HEK293 (cell line): ENCODE measurements around the gene PTPRG.

Experiments
- CTCF ChIA-PET: fragments of 350-600 bp; formaldehyde crosslinking; extraction: SDS; loops from one replicate; lab custom pipeline; 2021; ENCODE audit warnings: antibody characterized with exemption; lab: Yijun Ruan, JAX
- POLR2A ChIA-PET: fragments of 300-600 bp; formaldehyde crosslinking; extraction: SDS; loops from one replicate; lab custom pipeline; 2020; ENCODE audit warnings: antibody characterized with exemption, inconsistent platforms; lab: Yijun Ruan, JAX
- H3K27ac ChIP-seq: fragments of 200-500 bp; sonication (Bioruptor generic); 2 replicates; pipeline ENCODE4 v1.5.1; 2014; ENCODE audit warnings: low read depth, low read length, control low read depth, inconsistent platforms; ENCODE audit errors: extremely low read depth
- H3K36me3 ChIP-seq, 2 experiments: fragments of 200-500 bp in 1 of 2; sonication (Bioruptor generic) in 1 of 2; 1 replicate in 1 of 2; 2 replicates in 1 of 2; pipeline ENCODE4 v1.5.1; 2014 to 2017; ENCODE audit warnings: inconsistent platforms in 2 of 2, low read length in 2 of 2; ENCODE audit not compliant: control insufficient read depth in 2 of 2, insufficient read depth in 1 of 2
- H3K4me1 ChIP-seq: fragments of 200-500 bp; sonication (Bioruptor generic); 2 replicates; pipeline ENCODE4 v1.5.1; 2014; ENCODE audit warnings: mild to moderate bottlenecking, low read length, inconsistent platforms; ENCODE audit not compliant: control insufficient read depth, insufficient read depth
- H3K4me3 ChIP-seq: 2 replicates; pipeline ENCODE4 v1.5.1; 2011; ENCODE audit warnings: low read depth, mild to moderate bottlenecking, control low read depth, low read length, moderate library complexity
- H3K9me3 ChIP-seq: fragments of 200-500 bp; sonication (Bioruptor generic); 2 replicates; pipeline ENCODE4 v1.5.1; 2014; ENCODE audit warnings: low read depth, low read length, inconsistent platforms; ENCODE audit not compliant: control insufficient read depth, insufficient read depth
- BCL11B ChIP-seq: fragments of 450-650 bp; formaldehyde crosslinking; IDR thresholded peaks from 2 replicates; pipeline ENCODE4 v1.5.1; 2016; ENCODE audit warnings: low read depth, missing biosample characterization, missing genetic modification characterization
- HOXC10 ChIP-seq: sonication (generic); formaldehyde crosslinking; IDR thresholded peaks from 2 replicates; pipeline ENCODE4 v1.8.1; 2023; ENCODE audit warnings: mild to moderate bottlenecking, missing genetic modification reagents
- HOXD13 ChIP-seq: sonication (generic); formaldehyde crosslinking; IDR thresholded peaks from 2 replicates; pipeline ENCODE4 v1.8.0; 2022; ENCODE audit warnings: missing genetic modification reagents, borderline replicate concordance
- KLF7 ChIP-seq: fragments of 450-650 bp; formaldehyde crosslinking; IDR thresholded peaks from 2 replicates; pipeline ENCODE4 v1.5.1; 2016; ENCODE audit warnings: missing biosample characterization, missing genetic modification characterization, borderline replicate concordance
- KLF8 ChIP-seq: fragments of 450-650 bp; formaldehyde crosslinking; IDR thresholded peaks from 2 replicates; pipeline ENCODE4 v1.5.1; 2016; ENCODE audit warnings: missing biosample characterization, missing genetic modification characterization
- SALL2 ChIP-seq: fragments of 450-650 bp; formaldehyde crosslinking; IDR thresholded peaks from 2 replicates; pipeline ENCODE4 v1.5.0; 2017; ENCODE audit warnings: missing biosample characterization, mild to moderate bottlenecking, missing genetic modification characterization, borderline replicate concordance
- SCRT2 ChIP-seq: fragments of 450-650 bp; formaldehyde crosslinking; IDR thresholded peaks from 2 replicates; pipeline ENCODE4 v1.5.1; 2016; ENCODE audit warnings: missing biosample characterization, missing genetic modification characterization
- TRIM28 ChIP-seq: IDR thresholded peaks from 2 replicates; pipeline ENCODE4 v1.6.1; 2011; ENCODE audit warnings: low read length, control low read depth, borderline replicate concordance
- ZBTB1 ChIP-seq: fragments of 450-650 bp; formaldehyde crosslinking; IDR thresholded peaks from 2 replicates; pipeline ENCODE4 v1.5.1; 2016; ENCODE audit warnings: missing biosample characterization, missing genetic modification characterization
- ZBTB17 ChIP-seq: fragments of 450-650 bp; formaldehyde crosslinking; IDR thresholded peaks from 2 replicates; pipeline ENCODE4 v1.5.1; 2016; ENCODE audit warnings: missing biosample characterization, missing genetic modification characterization
- ZFP37 ChIP-seq: fragments of 450-650 bp; formaldehyde crosslinking; IDR thresholded peaks from 2 replicates; pipeline ENCODE4 v1.5.1; 2016; ENCODE audit warnings: missing biosample characterization, missing genetic modification characterization
- ZIC2 ChIP-seq: fragments of 450-650 bp; formaldehyde crosslinking; IDR thresholded peaks from 2 replicates; pipeline ENCODE4 v1.5.1; 2016; ENCODE audit warnings: missing biosample characterization, missing genetic modification characterization
- ZNF16 ChIP-seq: fragments of 450-650 bp; formaldehyde crosslinking; IDR thresholded peaks from 2 replicates; pipeline ENCODE4 v1.5.1; 2016; ENCODE audit warnings: low read depth, missing biosample characterization, missing genetic modification characterization
- ZNF214 ChIP-seq: fragments of 450-650 bp; formaldehyde crosslinking; IDR thresholded peaks from 2 replicates; pipeline ENCODE4 v1.5.1; 2017; ENCODE audit warnings: missing biosample characterization, mild to moderate bottlenecking, missing genetic modification characterization, borderline replicate concordance
- ZNF555 ChIP-seq: fragments of 450-650 bp; formaldehyde crosslinking; conservative IDR thresholded peaks from 2 replicates; pipeline ENCODE4 v1.5.1; 2017; ENCODE audit warnings: missing biosample characterization, mild to moderate bottlenecking, missing genetic modification characterization, inconsistent platforms
- ZNF558 ChIP-seq: fragments of 450-650 bp; formaldehyde crosslinking; IDR thresholded peaks from 2 replicates; pipeline ENCODE4 v1.5.1; 2016; ENCODE audit warnings: missing biosample characterization, missing genetic modification characterization
- TF ChIP-seq, protein P1 (sequence below): fragments of 450-650 bp; formaldehyde crosslinking; IDR thresholded peaks from 2 replicates; pipeline ENCODE4 v1.5.1; 2016; ENCODE audit warnings: missing biosample characterization, missing genetic modification characterization
- TF ChIP-seq, protein P2 (sequence below): fragments of 450-650 bp; formaldehyde crosslinking; IDR thresholded peaks from 2 replicates; pipeline ENCODE4 v1.5.1; 2016; ENCODE audit warnings: missing biosample characterization, missing genetic modification characterization, borderline replicate concordance
- TF ChIP-seq, protein P3 (sequence below): fragments of 450-650 bp; formaldehyde crosslinking; conservative IDR thresholded peaks from 2 replicates; pipeline ENCODE4 v1.5.1; 2016; ENCODE audit warnings: low read depth, missing biosample characterization, missing genetic modification characterization

PTPRG gene

DNA sequence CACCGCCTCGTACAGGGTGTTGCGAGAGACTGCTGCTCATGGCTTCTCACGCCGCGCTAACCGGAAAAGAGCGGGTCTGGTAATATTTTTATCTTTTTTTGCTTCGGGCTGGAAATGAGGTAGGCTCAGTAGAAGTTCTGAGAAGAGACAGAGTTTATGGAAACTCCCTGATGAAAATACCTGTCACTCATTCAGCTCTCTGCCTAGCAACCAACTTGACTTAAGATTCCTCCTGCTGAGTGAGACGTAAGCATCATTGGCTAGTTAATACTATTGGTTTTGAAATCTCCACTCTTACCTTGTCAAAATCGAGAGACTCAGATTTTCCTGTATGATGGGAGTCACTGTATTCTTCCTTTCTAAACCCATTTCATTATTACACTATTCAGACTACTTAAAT, 181.7 kb downstream of the PTPRG start:
- H3K27ac ChIP-seq = no peak overlapping the region
- no peak for TF ChIP-seq KLF8
- no peak for TF ChIP-seq HOXC10 (CRISPR knock-in tag)
- TF ChIP-seq ZNF16 (tag by site-specific recombination) = no peak
- no peak for TF ChIP-seq SCRT2 (tag by site-specific recombination)
- TF ChIP-seq BCL11B (tag by site-specific recombination) = no peak
- no peak for TF ChIP-seq ZBTB1 (tag by site-specific recombination)
- no peak for TF ChIP-seq KLF7 (tag by site-specific recombination)
- TF ChIP-seq ZBTB17 (tag by site-specific recombination) = no peak
- TF ChIP-seq, protein P1, sequence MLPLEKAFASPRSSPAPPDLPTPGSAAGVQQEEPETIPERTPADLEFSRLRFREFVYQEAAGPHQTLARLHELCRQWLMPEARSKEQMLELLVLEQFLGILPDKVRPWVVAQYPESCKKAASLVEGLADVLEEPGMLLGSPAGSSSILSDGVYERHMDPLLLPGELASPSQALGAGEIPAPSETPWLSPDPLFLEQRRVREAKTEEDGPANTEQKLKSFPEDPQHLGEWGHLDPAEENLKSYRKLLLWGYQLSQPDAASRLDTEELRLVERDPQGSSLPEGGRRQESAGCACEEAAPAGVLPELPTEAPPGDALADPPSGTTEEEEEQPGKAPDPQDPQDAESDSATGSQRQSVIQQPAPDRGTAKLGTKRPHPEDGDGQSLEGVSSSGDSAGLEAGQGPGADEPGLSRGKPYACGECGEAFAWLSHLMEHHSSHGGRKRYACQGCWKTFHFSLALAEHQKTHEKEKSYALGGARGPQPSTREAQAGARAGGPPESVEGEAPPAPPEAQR (tag by site-specific recombination) = no peak
- no peak for TF ChIP-seq SALL2 (tag by site-specific recombination)
- no peak for TF ChIP-seq TRIM28
- no peak for TF ChIP-seq HOXD13 (CRISPR knock-in tag)
- TF ChIP-seq ZNF555 (tag by site-specific recombination) = no peak
- no peak for TF ChIP-seq ZNF558 (tag by site-specific recombination)
- TF ChIP-seq, protein P2, sequence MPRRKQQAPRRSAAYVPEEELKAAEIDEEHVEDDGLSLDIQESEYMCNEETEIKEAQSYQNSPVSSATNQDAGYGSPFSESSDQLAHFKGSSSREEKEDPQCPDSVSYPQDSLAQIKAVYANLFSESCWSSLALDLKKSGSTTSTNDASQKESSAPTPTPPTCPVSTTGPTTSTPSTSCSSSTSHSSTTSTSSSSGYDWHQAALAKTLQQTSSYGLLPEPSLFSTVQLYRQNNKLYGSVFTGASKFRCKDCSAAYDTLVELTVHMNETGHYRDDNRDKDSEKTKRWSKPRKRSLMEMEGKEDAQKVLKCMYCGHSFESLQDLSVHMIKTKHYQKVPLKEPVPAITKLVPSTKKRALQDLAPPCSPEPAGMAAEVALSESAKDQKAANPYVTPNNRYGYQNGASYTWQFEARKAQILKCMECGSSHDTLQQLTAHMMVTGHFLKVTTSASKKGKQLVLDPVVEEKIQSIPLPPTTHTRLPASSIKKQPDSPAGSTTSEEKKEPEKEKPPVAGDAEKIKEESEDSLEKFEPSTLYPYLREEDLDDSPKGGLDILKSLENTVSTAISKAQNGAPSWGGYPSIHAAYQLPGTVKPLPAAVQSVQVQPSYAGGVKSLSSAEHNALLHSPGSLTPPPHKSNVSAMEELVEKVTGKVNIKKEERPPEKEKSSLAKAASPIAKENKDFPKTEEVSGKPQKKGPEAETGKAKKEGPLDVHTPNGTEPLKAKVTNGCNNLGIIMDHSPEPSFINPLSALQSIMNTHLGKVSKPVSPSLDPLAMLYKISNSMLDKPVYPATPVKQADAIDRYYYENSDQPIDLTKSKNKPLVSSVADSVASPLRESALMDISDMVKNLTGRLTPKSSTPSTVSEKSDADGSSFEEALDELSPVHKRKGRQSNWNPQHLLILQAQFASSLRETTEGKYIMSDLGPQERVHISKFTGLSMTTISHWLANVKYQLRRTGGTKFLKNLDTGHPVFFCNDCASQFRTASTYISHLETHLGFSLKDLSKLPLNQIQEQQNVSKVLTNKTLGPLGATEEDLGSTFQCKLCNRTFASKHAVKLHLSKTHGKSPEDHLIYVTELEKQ = no peak
- TF ChIP-seq ZFP37 (tag by site-specific recombination) = no peak
- TF ChIP-seq, protein P3, sequence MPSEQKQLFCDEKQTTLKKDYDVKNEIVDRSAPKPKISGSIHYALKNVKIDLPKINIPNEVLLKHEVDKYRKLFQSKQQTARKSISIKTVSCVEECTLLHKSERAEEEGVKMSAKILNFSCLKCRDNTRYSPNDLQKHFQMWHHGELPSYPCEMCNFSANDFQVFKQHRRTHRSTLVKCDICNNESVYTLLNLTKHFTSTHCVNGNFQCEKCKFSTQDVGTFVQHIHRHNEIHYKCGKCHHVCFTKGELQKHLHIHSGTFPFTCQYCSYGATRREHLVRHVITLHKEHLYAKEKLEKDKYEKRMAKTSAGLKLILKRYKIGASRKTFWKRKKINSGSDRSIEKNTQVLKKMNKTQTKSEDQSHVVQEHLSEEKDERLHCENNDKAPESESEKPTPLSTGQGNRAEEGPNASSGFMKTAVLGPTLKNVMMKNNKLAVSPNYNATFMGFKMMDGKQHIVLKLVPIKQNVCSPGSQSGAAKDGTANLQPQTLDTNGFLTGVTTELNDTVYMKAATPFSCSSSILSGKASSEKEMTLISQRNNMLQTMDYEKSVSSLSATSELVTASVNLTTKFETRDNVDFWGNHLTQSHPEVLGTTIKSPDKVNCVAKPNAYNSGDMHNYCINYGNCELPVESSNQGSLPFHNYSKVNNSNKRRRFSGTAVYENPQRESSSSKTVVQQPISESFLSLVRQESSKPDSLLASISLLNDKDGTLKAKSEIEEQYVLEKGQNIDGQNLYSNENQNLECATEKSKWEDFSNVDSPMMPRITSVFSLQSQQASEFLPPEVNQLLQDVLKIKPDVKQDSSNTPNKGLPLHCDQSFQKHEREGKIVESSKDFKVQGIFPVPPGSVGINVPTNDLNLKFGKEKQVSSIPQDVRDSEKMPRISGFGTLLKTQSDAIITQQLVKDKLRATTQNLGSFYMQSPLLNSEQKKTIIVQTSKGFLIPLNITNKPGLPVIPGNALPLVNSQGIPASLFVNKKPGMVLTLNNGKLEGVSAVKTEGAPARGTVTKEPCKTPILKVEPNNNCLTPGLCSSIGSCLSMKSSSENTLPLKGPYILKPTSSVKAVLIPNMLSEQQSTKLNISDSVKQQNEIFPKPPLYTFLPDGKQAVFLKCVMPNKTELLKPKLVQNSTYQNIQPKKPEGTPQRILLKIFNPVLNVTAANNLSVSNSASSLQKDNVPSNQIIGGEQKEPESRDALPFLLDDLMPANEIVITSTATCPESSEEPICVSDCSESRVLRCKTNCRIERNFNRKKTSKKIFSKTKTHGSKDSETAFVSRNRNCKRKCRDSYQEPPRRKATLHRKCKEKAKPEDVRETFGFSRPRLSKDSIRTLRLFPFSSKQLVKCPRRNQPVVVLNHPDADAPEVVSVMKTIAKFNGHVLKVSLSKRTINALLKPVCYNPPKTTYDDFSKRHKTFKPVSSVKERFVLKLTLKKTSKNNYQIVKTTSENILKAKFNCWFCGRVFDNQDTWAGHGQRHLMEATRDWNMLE = no peak
- TF ChIP-seq ZIC2 (tag by site-specific recombination) = no peak
- TF ChIP-seq ZNF214 (tag by site-specific recombination) = no peak
- H3K4me1 ChIP-seq = peaks cover 10% of the 10 kb centered on the region; the same call in 1 of the 2 replicates
- POLR2A ChIA-PET = no interaction called here
- no peaks in the 10 kb centered on the region for H3K9me3 ChIP-seq
- CTCF ChIA-PET = no interaction called here
- no peaks in the 10 kb centered on the region for H3K36me3 ChIP-seq
- no peak overlapping the region for H3K4me3 ChIP-seq
